ENCODE data around the gene PANK4.
A peak's percentile ranks its signal among the peaks of the same experiment; 100 is the strongest.
"Not testable (repeated sequence)": the region's sequence is repeated elsewhere in the genome, so short reads cannot be mapped to it uniquely, and the experiment has no call there.

Gene PANK4

DNA sequence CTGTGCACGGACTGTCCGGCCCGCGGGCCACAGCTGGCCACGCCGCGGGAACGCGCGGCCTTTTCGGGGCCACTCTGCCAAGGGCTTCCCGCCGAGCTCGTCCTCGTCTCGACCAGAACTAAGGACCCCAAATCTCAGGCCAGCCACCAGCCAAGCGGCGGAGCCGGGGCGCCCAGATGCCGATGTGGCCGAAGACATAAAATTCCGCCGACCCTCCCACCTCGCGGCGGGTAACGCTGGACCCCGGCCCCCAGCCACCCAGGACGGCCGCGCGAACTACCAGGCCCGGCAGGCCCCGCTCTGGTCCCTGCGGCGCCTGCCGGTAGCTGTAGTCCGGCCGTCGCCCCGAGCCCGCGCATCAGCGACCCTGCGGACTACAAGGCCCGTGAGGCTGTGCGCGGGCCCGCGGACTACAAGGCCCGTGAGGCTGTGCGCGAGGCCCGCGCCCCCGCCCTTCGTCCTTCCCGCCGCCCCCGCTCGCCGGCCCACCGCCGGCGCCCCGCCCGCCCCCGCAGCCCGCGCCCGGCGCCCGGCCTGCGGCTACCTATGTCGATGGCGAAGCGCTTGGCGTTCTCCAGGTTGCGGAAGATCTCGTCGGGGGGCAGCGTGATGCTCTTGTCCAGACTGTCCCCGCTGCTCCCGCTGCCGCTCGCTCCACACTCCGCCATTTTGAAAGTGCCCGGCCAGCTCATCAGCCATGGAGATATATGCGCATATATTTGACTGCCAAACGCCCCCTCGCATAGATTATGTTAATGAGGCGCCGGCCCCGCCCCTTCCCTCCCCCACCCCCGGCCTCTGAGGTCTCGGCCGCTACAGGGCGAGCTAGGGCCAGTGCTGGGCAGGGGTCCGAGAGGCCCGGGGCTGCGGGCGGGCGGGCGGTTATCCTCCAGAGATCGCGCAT, at the start of gene PANK4:
Gene PANK4 (minus strand): TSS at position 677 of the 904 bp plus-strand sequence. CDS start 9 bp downstream, at position 668.
- peak; percentile 82 to 85 for DNase-seq

DNA sequence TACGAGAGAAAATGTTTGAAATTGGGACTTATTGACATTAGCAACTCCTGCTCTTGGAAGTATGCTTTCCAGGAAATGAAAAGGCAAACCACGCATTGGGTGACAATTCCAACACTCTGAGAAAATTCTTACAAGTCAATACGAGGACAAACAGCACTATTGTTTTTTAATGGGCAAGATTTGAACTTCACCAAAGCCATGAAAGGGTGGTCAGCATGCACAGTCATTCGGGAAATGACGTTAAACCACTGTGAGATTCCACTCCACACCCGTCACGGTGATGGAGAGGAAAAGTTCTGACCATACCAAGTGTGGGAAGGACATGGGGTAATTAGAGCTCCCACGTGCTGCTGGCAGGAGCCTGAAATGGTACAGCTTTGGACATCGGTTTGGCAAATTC, 48.0 kb upstream of the PANK4 start:
- DNase-seq: no peak

DNA sequence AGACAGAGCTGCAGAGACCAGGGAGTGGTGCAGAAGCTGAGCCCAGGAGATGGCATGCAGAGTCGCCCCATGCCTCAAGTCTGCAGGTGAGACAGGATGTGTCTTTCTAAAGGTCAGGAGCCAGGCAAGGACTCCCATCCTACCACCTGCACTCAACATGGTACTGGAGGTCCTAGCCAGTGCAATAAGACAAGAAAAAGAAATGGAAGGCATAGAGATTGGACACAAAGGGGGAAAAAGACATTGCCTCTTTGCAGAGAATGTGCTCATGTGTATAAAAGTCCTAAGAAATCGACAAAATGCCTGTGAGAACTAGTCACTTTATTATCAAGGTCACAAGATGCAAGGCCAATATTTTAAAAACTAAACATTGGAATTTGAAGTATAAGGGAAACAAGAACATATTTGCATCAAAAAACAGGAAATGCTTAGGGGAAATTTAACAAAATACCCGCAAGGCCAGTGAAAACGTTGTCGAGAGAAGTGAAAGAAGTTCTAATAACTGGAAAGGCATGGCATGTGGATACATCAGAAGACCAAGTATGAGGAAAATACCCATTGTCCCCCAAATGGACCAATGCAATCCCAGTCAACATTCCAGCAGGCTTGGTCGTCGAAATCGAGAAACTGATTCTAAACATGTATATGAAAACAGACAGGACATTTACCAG, 47.0 kb upstream of the PANK4 start:
- no peak for DNase-seq

DNA sequence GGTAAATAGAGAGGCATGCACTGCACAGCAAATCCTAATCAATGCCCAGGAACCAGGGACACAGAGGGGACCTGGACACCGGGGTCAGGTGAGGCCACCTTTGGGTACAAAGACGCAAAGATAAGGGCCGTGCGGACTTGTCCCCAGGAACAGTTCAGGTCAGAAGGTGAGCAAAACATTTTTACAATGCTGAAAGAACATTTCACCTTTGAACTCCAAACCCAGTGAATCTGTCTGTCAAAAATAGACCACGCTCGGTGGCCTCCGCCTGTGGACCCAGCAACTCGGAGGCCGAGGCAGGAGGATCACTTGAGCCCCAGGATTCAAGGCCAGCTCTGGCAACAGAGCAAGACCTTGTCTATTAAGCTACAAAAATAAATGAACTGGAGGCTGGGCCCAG, 45.0 kb upstream of the PANK4 start:
- DNase-seq: no peak

DNA sequence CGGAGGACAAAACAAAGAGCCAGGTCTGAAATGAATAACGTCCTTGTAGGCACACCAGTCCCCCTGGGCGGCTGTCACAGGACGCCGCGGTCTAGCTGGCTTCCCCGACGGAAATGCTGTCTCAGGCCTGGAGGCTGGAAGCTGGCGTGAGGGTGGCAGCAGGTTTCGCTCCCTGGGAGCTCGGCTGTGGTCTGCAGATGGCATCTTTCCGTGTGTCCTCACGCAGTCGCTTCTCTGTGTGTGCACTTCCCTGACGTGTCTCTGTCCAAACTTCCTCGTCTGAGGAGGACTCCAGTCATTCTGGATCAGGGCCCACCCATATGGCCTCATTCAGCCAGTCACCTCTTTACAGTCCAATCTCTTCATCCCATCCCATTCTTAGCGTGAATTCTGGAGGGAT, 43.9 kb upstream of the PANK4 start:
- no peak for DNase-seq

DNA sequence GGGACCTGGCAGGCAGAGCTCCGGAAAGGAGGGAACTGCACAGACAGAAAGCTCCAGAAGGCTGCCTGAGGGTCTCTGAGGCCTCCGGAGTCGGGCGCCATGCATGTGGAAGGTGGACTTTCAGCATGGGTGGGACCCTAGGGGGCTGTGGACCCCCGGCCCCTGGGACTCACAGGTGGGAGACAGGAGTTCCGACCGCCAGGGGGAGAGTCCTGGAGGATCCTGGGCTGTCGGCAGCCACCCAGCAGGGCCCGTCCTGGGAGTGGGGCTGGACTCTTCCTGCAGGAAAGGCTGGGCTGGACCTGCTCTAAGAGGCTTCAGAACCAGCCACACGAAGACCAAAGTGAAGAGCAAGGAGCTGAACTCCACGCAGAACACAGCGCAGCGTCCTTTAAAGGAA, 43.3 kb upstream of the PANK4 start:
- not testable (repeated sequence) for DNase-seq

DNA sequence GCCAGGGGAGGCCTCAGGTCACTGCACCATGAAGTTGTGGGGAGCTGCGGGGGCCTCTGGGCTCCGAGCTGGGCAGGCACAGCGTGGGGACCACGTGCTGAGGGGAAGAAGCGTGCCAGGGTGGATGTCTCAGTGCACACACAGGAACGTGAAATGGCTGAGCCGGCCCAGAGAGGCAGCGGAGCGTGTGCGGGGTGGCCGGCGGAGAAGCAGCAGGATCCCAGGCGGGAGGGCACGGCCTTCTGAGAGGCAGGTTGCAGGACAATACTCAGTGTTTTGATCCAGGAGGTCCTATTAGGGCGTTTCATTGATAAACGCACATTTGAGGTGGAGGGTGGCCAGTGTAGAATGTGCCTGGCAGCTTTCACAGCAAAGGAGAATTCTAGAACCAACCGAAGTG, 42.7 kb upstream of the PANK4 start:
- DNase-seq: no peak

DNA sequence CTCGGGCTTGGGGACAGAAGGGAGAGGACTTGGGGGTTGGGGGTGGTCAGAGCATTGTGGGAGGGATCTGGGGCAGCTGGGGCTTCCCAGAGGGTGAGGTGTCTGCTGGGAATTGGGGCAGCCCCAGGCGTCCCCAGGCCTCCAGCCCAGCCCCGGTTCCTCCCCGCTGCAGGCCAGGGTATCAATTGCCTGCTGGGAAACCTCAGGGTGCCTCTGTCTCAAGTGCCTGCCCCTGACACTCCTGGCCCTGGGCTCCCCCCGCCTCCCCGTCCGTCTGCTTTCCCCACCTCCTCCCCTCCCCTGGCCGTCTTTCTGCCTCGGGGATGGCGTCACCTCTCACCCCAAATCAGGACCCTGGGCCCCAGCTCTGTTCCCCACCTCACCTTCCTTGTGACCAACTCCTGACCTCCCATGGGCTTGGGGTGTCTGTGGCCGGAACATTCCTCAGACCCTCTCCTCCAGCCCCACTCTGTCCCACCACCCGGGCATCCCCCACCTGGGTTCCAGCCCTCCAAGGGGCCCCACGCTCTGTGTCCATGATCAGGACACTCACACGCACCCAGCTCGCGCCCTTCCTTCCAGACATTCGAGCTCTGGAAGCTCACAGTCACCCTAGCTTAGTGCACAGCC, 41.9 kb upstream of the PANK4 start:
- DNase-seq: not testable (repeated sequence)

DNA sequence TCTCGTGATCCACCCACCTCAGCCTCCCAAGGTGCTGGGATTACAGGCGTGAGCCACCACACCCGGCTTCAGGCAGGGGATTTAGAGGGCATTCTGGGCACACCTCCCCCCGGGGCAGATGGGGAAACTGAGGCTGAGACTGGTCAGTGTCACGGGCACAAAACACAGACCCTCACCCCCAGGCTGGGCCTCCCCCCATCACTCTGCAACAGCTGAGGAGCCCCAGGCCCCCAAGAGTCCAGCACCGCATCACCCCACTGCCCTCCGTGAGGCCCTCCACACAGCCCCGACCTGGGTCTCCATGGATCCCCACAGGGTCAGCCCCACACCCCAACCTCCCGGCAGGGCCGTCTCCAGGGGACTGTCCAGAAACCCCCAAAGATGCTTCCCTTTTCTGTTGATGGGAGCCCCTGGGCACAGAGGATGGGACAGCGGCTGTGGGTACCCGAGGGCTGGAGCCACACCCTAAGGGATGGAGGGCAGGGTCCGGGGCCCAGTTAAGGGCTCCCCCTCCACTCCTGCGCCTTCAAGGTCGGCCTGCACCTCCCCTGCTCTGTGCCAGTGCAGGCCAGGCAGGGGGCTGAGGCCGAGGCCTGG, 40.8 kb upstream of the PANK4 start:
- DNase-seq: no peak

DNA sequence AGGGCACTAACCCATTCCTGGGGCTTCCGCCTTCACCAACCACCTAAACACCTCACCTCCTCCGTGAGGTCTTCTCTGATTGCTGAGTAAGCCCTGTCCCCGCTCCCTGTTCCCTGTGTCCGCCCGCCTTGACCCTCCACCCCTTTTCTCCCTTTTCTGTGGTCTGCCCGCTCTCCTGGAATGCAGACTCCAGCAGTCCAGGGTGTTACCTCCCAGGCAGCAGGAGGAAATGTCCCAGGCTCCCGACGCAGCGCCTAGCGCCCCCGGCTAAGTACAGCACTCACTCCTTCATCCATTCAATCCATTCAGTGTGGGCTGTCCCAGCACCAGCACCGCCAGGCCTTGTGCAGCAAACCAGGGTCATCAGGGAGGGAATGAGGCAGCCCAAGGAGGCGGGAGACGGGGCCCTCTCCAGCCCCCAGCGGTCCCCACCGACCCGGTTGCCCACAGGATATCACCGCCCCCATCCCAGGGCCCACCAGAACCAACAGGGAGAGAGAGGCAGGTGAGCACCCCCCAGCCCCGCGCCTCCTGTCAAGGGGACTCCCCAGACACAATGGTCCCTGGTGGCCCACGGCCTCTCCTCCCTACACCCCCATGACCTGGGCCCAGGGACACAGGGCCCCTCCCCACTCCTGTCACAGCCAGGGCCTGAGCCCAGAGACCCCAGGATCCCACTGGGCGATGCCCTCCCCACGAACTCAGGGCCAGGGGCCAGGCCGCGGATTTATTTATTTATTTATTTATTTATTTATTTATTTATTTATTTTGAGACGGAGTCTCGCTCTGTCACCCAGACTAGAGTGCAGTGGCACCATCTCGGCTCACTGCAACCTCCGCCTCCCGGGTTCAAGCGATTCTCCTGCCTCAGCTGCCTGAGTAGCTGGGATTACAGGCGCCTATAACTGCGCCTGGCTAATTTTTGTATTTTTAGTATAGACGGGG, 40.0 kb upstream of the PANK4 start:
- DNase-seq: no peak

DNA sequence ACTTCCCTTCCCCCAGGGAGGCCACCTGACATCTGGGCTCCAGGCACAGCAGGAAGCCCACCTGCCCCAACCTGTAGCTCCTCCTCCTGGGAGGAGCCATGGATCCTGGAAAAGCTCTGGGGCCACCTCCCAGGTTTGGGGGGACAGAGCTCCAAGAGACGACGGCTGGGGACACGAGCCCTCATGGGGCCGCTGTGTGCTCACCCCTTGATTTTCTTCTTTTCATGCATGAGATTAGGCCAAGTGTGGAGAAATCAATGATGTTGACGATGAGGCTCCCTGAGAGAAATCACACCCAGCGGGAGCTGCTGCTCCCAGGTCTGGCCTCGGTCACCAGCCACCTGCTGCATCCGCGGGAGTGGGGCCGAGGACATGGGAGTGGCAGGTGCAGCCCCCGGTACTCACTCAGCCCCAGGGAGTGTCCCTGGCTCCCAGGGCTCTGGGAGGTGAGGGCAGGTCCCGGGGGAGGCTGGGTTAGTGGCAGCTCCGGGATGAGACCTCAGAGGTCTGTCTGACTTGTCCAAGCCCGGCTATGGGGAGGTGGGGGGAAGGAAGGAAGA, 38.5 kb upstream of the PANK4 start:
- DNase-seq: no peak

DNA sequence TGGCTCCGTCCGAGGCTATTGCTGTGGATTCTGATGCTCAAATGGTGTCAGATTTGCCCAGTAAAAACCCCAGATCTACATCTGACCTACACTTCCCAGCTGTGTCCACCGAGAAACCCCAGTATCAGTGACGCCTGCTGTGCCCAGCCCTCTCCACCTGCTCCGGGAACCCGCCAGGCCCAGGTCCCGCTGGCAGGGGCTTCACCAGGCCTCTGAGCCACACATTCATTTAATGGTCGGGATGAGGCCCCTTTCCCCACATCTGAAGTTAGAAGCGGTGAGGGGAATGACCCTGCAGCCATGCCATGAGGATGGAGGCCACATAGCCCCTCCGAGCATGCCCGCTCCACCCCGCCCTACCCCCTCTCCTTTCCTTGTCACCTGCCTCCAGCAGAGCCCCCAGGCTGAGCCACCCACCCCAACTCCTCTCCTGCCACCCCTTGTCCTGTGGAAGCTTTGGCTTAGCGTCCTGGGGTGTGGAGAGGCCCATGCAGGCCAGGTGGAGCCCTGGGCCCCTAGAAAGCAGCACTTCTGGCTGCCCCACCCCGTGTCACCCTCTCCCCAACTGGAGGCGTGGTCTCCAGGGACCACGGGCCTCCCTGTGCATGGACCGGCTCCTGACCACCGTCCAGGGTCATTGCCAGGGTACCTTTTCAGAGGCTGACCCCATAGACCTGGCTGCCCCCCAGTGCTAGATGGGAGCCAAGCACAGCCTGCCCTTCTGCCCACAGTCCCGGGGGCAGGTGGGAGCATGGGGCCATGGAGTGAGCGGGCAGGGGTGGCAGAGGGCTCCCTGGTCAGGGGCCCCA, 37.8 kb upstream of the PANK4 start:
- no peak for DNase-seq

DNA sequence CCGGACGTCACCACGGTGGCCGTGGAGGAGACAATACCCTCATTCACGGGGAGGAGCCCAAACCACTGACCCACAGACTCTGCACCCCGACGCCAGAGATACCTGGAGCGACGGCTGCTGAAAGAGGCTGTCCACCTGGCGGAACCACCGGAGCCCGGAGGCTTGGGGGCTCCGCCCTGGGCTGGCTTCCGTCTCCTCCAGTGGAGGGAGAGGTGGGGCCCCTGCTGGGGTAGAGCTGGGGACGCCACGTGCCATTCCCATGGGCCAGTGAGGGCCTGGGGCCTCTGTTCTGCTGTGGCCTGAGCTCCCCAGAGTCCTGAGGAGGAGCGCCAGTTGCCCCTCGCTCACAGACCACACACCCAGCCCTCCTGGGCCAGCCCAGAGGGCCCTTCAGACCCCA, 36.8 kb upstream of the PANK4 start:
- no peak for DNase-seq

DNA sequence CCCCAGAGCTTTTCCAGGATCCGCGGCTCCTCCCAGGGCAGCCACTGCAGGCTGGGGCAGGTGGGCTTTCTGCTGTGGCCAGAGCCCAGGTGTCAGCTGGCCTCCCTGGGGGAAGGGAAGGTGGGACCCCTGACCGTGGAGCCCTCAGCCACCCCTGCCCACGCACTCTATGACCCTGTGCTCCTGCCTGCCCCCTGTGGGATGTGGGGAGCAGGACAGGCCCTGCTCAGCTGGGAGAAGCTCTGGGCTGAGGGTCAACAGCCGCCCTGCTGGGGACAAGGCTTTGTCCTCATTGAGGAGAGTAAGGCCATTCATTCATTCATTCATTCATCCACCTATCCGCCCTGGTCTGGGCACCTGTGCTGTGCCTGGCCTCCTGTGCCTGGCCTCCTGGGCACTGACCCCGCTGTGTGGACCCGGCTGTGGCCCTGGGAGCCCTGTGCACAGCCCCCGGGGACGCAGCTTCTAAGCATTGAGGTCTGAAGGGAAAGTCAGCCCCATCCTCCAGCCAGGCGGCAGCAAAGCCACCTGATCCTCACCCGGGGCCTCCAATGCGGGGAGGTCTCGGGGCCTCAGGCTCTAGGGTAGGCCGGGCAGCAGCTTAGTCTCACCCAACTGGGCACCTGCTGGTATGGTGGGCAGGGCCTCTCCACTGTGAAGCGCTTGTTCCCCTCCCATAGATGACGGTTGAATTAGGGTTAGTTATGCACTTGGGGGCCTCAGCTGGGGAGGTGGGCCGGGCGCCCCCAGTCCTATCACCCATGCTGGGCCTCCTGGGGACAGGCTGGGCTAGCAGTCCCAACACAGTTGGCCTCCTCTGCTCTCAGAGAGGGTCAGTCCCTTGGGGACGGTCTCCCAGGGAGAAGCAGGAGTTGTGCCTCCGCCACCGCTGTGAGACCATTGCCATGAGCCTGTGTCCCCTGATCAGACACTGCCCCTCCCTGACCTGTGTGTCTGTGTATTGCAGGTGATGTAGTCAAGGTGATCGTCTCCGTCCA, 35.8 kb upstream of the PANK4 start:
- DNase-seq: no peak

DNA sequence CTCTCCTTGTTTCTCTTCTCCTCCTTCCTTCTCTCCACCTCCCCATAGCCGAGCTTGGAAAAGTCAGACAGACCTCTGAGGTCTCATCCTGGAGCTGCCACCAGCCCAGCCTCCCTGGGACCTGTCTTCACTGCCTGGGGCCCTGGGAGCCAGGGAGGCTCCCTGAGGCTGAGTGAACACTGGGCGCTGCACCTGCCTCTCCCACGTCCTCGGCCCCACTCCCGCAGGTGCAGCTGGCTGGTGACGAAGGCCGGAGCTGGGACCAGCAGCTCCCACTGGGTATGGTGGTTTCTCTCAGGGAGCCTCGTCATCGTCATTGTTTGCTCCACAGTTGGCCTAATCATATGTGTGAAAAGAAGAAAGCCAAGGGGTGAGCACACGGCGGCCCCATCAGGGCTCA, 35.0 kb upstream of the PANK4 start:
- no peak for DNase-seq

DNA sequence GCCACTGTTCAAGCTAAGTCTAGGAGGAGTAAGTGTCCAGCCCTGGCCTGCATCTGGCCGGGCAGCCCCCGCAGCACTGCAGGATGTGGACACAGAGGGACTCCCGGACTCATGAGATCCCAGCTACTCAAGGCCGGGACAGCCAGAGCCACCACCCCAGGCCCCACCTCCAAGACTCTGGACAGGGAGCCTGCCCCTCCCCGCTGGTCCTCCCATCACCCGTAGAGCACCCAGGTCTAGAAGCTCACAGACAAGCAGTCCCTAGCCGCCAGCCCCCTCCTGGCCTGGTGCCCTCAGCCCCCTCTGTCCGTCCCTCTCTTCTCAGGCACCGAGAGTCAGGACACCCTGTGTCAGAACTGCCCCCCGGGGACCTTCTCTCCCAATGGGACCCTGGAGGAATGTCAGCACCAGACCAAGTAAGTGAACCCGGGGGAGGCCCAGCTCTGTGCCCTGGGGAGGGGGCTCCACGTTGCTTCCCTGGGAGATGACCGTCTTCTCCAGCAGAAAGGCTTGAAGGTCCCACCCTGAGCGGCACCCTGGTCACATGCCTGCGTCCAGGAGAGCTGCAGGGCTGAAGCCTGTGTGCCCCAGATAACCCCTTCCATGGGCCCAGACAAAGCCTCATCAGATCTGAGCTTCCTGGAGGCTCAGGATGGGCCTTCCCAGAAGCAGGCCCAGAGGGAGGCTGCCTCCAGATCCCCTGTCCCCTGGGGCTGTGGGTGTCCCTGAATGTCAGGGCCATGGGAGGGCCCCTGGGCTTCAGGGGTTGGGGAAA, 34.1 kb upstream of the PANK4 start:
- DNase-seq: no peak

DNA sequence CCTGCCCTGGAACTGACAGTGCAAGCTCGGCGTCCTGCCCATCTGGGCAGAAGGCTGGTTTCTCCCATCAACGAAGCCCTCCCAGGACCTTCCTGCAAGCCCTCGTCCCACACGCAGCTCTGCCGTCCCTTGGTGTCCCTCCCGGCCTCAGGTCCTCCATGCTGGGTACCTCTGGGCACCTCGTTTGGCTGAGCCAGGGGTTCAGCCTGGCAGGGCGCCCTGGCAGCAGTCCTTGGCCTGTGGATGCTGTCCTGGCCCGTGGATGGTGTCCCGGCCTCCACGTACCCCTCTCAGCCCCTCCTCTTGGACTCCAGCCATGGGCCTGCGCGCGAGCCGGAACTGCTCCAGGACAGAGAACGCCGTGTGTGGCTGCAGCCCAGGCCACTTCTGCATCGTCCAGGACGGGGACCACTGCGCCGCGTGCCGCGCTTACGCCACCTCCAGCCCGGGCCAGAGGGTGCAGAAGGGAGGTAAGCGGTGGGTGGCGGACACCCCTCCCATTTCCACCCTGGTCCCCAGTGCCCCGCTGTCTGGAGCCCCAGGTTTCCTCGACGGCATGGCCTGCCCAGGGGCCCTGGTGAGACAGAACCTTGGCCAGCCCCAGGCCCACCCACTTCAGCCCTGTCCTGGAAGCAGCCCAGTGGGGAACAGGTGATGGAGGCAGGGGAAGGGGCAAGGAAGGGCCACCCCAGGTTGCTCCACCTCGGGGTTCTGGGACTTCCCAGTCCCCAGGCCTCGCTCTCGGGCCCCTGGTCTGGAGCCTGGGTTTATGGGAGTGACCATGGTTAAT, 33.3 kb upstream of the PANK4 start:
- no peak for DNase-seq

DNA sequence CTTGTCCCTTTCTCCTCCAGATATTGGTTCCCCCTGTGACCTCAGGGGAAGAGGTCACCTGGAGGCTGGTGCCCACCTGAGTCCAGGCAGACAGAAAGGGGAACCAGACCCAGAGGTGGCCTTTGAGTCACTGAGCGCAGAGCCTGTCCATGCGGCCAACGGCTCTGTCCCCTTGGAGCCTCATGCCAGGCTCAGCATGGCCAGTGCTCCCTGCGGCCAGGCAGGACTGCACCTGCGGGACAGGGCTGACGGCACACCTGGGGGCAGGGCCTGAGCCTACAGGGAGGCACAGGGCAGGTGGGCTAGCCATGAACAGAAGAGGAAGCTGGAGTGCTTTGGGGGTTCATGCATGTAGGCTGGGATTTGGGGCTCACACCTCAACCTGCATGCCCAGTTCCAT, 32.5 kb upstream of the PANK4 start:
- DNase-seq: no peak
